GM13976 (cell line): ENCODE data around the gene RBM20.

Experiments used
- DNase-seq: peaks from one replicate; pipeline ENCODE4 v3.0.0; 2012; ENCODE audit warnings: low spot score
- CTCF ChIP-seq: IDR thresholded peaks from 2 replicates; pipeline ENCODE4 v1.5.1; 2012; ENCODE audit warnings: borderline replicate concordance, mild to moderate bottlenecking; ENCODE audit not compliant: insufficient read depth; ENCODE audit errors: extremely low read depth, missing control alignments, control extremely low read depth
- in situ Hi-C: fragments of 300-500 bp; cut with MboI; formaldehyde crosslinking; loops from one replicate; pipeline ENCODE4 v1.12.0; 2022; ENCODE audit warnings: low sequenced_read_pairs, mixed read lengths, inconsistent platforms; ENCODE audit not compliant: unreplicated experiment

RBM20 gene

GRCh38 chr10:110641256-110641655, 2.9 kb upstream of the RBM20 start:
- in situ Hi-C loops, result no loop called here
- TF ChIP-seq CTCF, result no peak
- no peak for DNase-seq

- in situ Hi-C loops, result no loop called here
- no peak for TF ChIP-seq CTCF
- no peak for DNase-seq
These were observed 1.7 kb upstream of the RBM20 start for GRCh38 chr10:110642204-110643034.

GRCh38 chr10:110643035-110643652, 992 bp upstream of the RBM20 start:
- no peak for DNase-seq
- in situ Hi-C loops, result no loop called here
- no peak for TF ChIP-seq CTCF

GRCh38 chr10:110644598-110645462, 694 bp downstream of the RBM20 start:
- in situ Hi-C loops, result no loop called here
- no peak for DNase-seq
- TF ChIP-seq CTCF, result no peak

GRCh38 chr10:110646417-110647135, 2.4 kb downstream of the RBM20 start:
- no peak for DNase-seq
- TF ChIP-seq CTCF, result no peak
- in situ Hi-C loops, result no loop called here

- no peak for TF ChIP-seq CTCF
- no peak for DNase-seq
- in situ Hi-C loops, result no loop called here
These were observed 2.9 kb downstream of the RBM20 start for GRCh38 chr10:110647136-110647430.
